HEK293T (cell line): ENCODE data around the gene LONP2.

Source experiments
- TARDBP ChIP-seq: fragments of 450-650 bp; IDR thresholded peaks from 2 replicates; pipeline ENCODE4 v1.6.1; 2016
- TF ChIP-seq, protein P1 (sequence below): fragments of 450-650 bp; IDR thresholded peaks from 2 replicates; pipeline ENCODE4 v1.6.1; 2016

- TF ChIP-seq TARDBP: no peak
- TF ChIP-seq, protein P1, sequence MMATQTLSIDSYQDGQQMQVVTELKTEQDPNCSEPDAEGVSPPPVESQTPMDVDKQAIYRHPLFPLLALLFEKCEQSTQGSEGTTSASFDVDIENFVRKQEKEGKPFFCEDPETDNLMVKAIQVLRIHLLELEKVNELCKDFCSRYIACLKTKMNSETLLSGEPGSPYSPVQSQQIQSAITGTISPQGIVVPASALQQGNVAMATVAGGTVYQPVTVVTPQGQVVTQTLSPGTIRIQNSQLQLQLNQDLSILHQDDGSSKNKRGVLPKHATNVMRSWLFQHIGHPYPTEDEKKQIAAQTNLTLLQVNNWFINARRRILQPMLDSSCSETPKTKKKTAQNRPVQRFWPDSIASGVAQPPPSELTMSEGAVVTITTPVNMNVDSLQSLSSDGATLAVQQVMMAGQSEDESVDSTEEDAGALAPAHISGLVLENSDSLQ: no peak
These were observed 18.5 kb downstream of the LONP2 start for GRCh38 chr16:48262631-48263030.
